ENCODE results near the gene CTDSPL2. TPM values are rescaled to one million over a fixed set of nuclear protein-coding genes. Genes with fewer than 3 reads are reported as not detected.

The CTDSPL2 gene
- total RNA-seq, 1 experiment from 2014 or later, result 55.0 TPM

GRCh38 chr15:44492672-44493071 is 65.2 kb downstream of the CTDSPL2 start:
- Histone ChIP-seq H3K4me3 (no peak overlapping the region), H3K9me3 (ENCODE audit: insufficient read depth, low read depth) (no peaks in the 10 kb centered on the region), H3K36me3 (ENCODE audit: low read depth) (no peaks in the 10 kb centered on the region), H3K79me2 (ENCODE audit: low read depth) (peaks cover 14% of the 10 kb centered on the region; the same call in 1 of the 2 replicates), H2AFZ (no peak overlapping the region), H4K20me1 (ENCODE audit: insufficient read depth) (no peaks in the 10 kb centered on the region), H3K4me2 (no peak overlapping the region), H3K9me2 (ENCODE audit: insufficient read depth) (no peaks in the 10 kb centered on the region), H3K4me1 (replicated peaks; ENCODE audit: insufficient read depth) (peaks cover 9% of the 10 kb centered on the region; the same call in 1 of the 2 replicates), H3K27ac (no peak overlapping the region), H3K27me3 (ENCODE audit: insufficient read depth, low read depth) (no peaks in the 10 kb centered on the region), H3F3A (ENCODE audit: insufficient read depth, low read depth) (no peaks in the 10 kb centered on the region)
- BruUV-seq (replicated peaks), result no TSS peak
- TF ChIP-seq EZH2 (IDR thresholded peaks at IDR 0.05; ENCODE audit: low read depth), result no peak
- no peak for TF ChIP-seq CTCF (conservative IDR thresholded peaks at IDR 0.05)
- DNase-seq, result no peak
- ChIA-PET CTCF (no interaction called here), POLR2A (ENCODE audit: unreplicated experiment) (no interaction called here)
- intact Hi-C loops (cut with micrococcal nuclease; ENCODE audit: unreplicated experiment), result no loop called here

- ChIA-PET POLR2A (ENCODE audit: unreplicated experiment) (no interaction called here), CTCF (interaction anchor here (0.7 kb wide), 1 partner anchor 367 kb away, joined by 3 read pairs; no protein-coding TSS in a partner anchor)
- intact Hi-C loops (cut with micrococcal nuclease; ENCODE audit: unreplicated experiment), result no loop called here
- H3K4me2 ChIP-seq, result no peak overlapping the region
- DNase-seq, result no peak
- H4K20me1 ChIP-seq (ENCODE audit: insufficient read depth), result no peaks in the 10 kb centered on the region
- peaks cover 4% of the 10 kb centered on the region; the same call in 1 of the 2 replicates for H3F3A ChIP-seq (ENCODE audit: insufficient read depth, low read depth)
- BruUV-seq (replicated peaks), result no TSS peak
- no peaks in the 10 kb centered on the region for H3K36me3 ChIP-seq (ENCODE audit: low read depth)
- no peaks in the 10 kb centered on the region for H3K27me3 ChIP-seq (ENCODE audit: insufficient read depth, low read depth)
- H3K27ac ChIP-seq, result no peak overlapping the region
- no peaks in the 10 kb centered on the region for H3K4me1 ChIP-seq (replicated peaks; ENCODE audit: insufficient read depth)
- no peaks in the 10 kb centered on the region for H3K9me2 ChIP-seq (ENCODE audit: insufficient read depth)
- H3K4me3 ChIP-seq, result no peak overlapping the region
- H2AFZ ChIP-seq, result no peak overlapping the region
- TF ChIP-seq CTCF (conservative IDR thresholded peaks at IDR 0.05), result no peak
- H3K9me3 ChIP-seq (ENCODE audit: insufficient read depth, low read depth), result no peaks in the 10 kb centered on the region
- H3K79me2 ChIP-seq (ENCODE audit: low read depth), result 0 out of 2 replicates have a peak, but pooled peaks cover 7% of the 10 kb centered on the region
Measured at GRCh38 chr15:44495562-44495961, 68.1 kb downstream of the CTDSPL2 start.

GRCh38 chr15:44500555-44500954 is 73.1 kb downstream of the CTDSPL2 start:
- Histone ChIP-seq H3K36me3 (ENCODE audit: low read depth) (no peaks in the 10 kb centered on the region; the same call in 1 of the 2 replicates), H3K27me3 (ENCODE audit: insufficient read depth, low read depth) (no peaks in the 10 kb centered on the region), H3K79me2 (ENCODE audit: low read depth) (no peaks in the 10 kb centered on the region), H3K27ac (no peak overlapping the region), H3F3A (ENCODE audit: insufficient read depth, low read depth) (peaks cover 6% of the 10 kb centered on the region; the same call in 1 of the 2 replicates), H3K4me1 (replicated peaks; ENCODE audit: insufficient read depth) (no peaks in the 10 kb centered on the region), H3K4me2 (no peak overlapping the region), H2AFZ (no peak overlapping the region), H3K9me2 (ENCODE audit: insufficient read depth) (no peaks in the 10 kb centered on the region), H4K20me1 (ENCODE audit: insufficient read depth) (0 out of 2 replicates have a peak, but pooled peaks cover 3% of the 10 kb centered on the region), H3K9me3 (ENCODE audit: insufficient read depth, low read depth) (no peaks in the 10 kb centered on the region), H3K4me3 (no peak overlapping the region)
- intact Hi-C loops (cut with micrococcal nuclease; ENCODE audit: unreplicated experiment), result loop anchor here (5.0 to 10.0 kb wide), 2 partner anchors 286 to 628 kb away; no protein-coding TSS in a partner anchor
- ChIA-PET POLR2A (ENCODE audit: unreplicated experiment) (interaction anchor here (0.6 kb wide), 1 partner anchor 12 kb away, joined by 6 read pairs; no protein-coding TSS in a partner anchor), CTCF (no interaction called here)
- no peak for DNase-seq
- BruUV-seq (replicated peaks), result no TSS peak
- no peak for TF ChIP-seq CTCF (conservative IDR thresholded peaks at IDR 0.05)
- TF ChIP-seq EZH2 (IDR thresholded peaks at IDR 0.05; ENCODE audit: low read depth), result no peak
